Caco-2 (cell line): ENCODE data around the gene CABP7. TPM values are rescaled to one million over a fixed set of nuclear protein-coding genes. Genes with fewer than 3 reads are reported as not detected.

ENCODE experiments used
- BruUV-seq: library from RNA; stranded (reverse); fragments of 400-500 nt; replicated peaks from 2 replicates; lab custom pipeline; 2021; lab: Mats Ljungman, UMichigan
- CTCF ChIA-PET: fragments of 300-600 bp; sonication (Branson Sonifier 250); formaldehyde crosslinking; loops from one replicate; lab custom pipeline; 2022; ENCODE audit warnings: antibody characterized with exemption; lab: Charles Lee
- POLR2A ChIA-PET: fragments of 300-600 bp; sonication (Branson Sonifier 250); formaldehyde crosslinking; loops from one replicate; lab custom pipeline; 2022; ENCODE audit warnings: antibody characterized with exemption; lab: Charles Lee
- DNase-seq, 2 experiments: peaks; one replicate each; pipeline versions ENCODE4 v3.0.0 to v3.0.0-alpha.2; 2020 to 2022
- H3K27me3 ChIP-seq: replicated peaks from 2 replicates; pipeline ENCODE4 v1.6.0; 2011; ENCODE audit warnings: low read length; ENCODE audit not compliant: control insufficient read depth, insufficient read depth
- H3K36me3 ChIP-seq: 2 replicates; pipeline ENCODE4 v1.5.1; 2011; ENCODE audit warnings: low read length; ENCODE audit not compliant: control insufficient read depth, insufficient read depth
- H3K4me1 ChIP-seq: fragments of 250-450 bp; sonication (Bioruptor Pico); 2 replicates; pipeline ENCODE4 v1.5.1; 2020; ENCODE audit warnings: mild to moderate bottlenecking
- H3K4me3 ChIP-seq: 2 replicates; pipeline ENCODE4 v1.5.1; 2011; ENCODE audit warnings: low read depth, mild to moderate bottlenecking, control low read depth, low read length
- H3K9me3 ChIP-seq: fragments of 250-450 bp; sonication (Bioruptor Pico); 2 replicates; pipeline ENCODE4 v1.5.1; 2020; ENCODE audit warnings: mild to moderate bottlenecking, moderate library complexity
- H3K27ac Mint-ChIP-seq: one replicate; pipeline ENCODE4 v1.8.0; 2022; ENCODE audit warnings: mixed read lengths; ENCODE audit not compliant: unreplicated experiment
- H3K27me3 Mint-ChIP-seq: one replicate; pipeline ENCODE4 v1.8.0; 2022; ENCODE audit warnings: mixed read lengths; ENCODE audit not compliant: insufficient read depth, unreplicated experiment
- H3K36me3 Mint-ChIP-seq: one replicate; pipeline ENCODE4 v1.8.0; 2022; ENCODE audit warnings: mild to moderate bottlenecking, mixed read lengths; ENCODE audit not compliant: insufficient read depth, unreplicated experiment
- H3K4me1 Mint-ChIP-seq: one replicate; pipeline ENCODE4 v1.8.0; 2022; ENCODE audit warnings: low read depth, mixed read lengths; ENCODE audit not compliant: unreplicated experiment
- H3K4me3 Mint-ChIP-seq: one replicate; pipeline ENCODE4 v1.8.0; 2022; ENCODE audit warnings: mild to moderate bottlenecking, moderate library complexity, mixed read lengths; ENCODE audit not compliant: unreplicated experiment
- H3K9me3 Mint-ChIP-seq: one replicate; pipeline ENCODE4 v1.8.0; 2022; ENCODE audit warnings: mixed read lengths; ENCODE audit not compliant: unreplicated experiment
- CTCF ChIP-seq, 2 experiments: fragments of 200-600 bp in 1 of 2; IDR thresholded peaks; 1 replicate in 1 of 2; 2 replicates in 1 of 2; pipeline versions ENCODE4 v1.5.1 to v1.8.0; 2011 to 2022; ENCODE audit warnings: antibody characterized with exemption in 1 of 2, control low read depth in 1 of 2, inconsistent platforms in 1 of 2, low read depth in 1 of 2, low read length in 1 of 2, mild to moderate bottlenecking in 1 of 2, moderate library complexity in 1 of 2; ENCODE audit not compliant: insufficient read depth in 1 of 2, severe bottlenecking in 1 of 2, unreplicated experiment in 1 of 2
- intact Hi-C: fragments of 100-400 bp; cut with micrococcal nuclease; formaldehyde crosslinking; loops from one replicate; pipeline ENCODE4 v1.10.0; 2022; ENCODE audit not compliant: unreplicated experiment
- total RNA-seq: library from RNA; stranded (reverse); gene quantifications from 2 replicates; pipeline ENCODE4 v1.2.3, GENCODE V29; 2022

The CABP7 gene
- total RNA-seq, 1 experiment from 2014 or later, result not detected

GRCh38 chr22:29697853-29698598 lies 21.8 kb upstream of the CABP7 start:
- no peaks in the 10 kb centered on the region for H3K27me3 Mint-ChIP-seq
- Histone ChIP-seq H3K9me3 (no peaks in the 10 kb centered on the region), H3K27me3 (no peaks in the 10 kb centered on the region), H3K36me3 (no peaks in the 10 kb centered on the region), H3K4me1 (peaks cover 5% of the 10 kb centered on the region), H3K4me3 (no peak overlapping the region)
- POLR2A ChIA-PET, result no interaction called here
- peaks cover 6% of the 10 kb centered on the region for H3K36me3 Mint-ChIP-seq
- H3K27ac Mint-ChIP-seq, result no peak overlapping the region
- H3K4me3 Mint-ChIP-seq, result no peak overlapping the region
- DNase-seq, result no peak
- intact Hi-C loops, result no loop called here
- TF ChIP-seq CTCF (IDR thresholded peaks at IDR 0.05; ENCODE audit: insufficient read depth in 1 of 2, low read depth in 1 of 2, low read length in 1 of 2, severe bottlenecking in 1 of 2, unreplicated experiment in 1 of 2), result no peak
- H3K9me3 Mint-ChIP-seq, result no peaks in the 10 kb centered on the region
- CTCF ChIA-PET, result interaction anchor here (0.7 kb wide), 2 partner anchors 14 to 76 kb away, joined by 3 to 4 read pairs; no protein-coding TSS in a partner anchor
- H3K4me1 Mint-ChIP-seq, result no peaks in the 10 kb centered on the region
- BruUV-seq, result TSS peak; percentile 23

GRCh38 chr22:29700206-29700899 lies 19.4 kb upstream of the CABP7 start:
- no TSS peak for BruUV-seq
- intact Hi-C loops, result loop anchor here (2.0 to 10.0 kb wide), 2 partner anchors 304 to 388 kb away; no protein-coding TSS in a partner anchor
- H3K27me3 Mint-ChIP-seq, result no peaks in the 10 kb centered on the region
- ChIA-PET CTCF (interaction anchor here (1.0 kb wide), 1 partner anchor 388 kb away, joined by 4 read pairs; no protein-coding TSS in a partner anchor), POLR2A (no interaction called here)
- DNase-seq, result no peak
- no peak overlapping the region for H3K27ac Mint-ChIP-seq
- H3K4me3 Mint-ChIP-seq, result no peak overlapping the region
- H3K9me3 Mint-ChIP-seq, result no peaks in the 10 kb centered on the region
- no peak for TF ChIP-seq CTCF (IDR thresholded peaks at IDR 0.05; ENCODE audit: insufficient read depth in 1 of 2, low read depth in 1 of 2, low read length in 1 of 2, severe bottlenecking in 1 of 2, unreplicated experiment in 1 of 2)
- peaks cover 5% of the 10 kb centered on the region for H3K4me1 ChIP-seq
- H3K27me3 ChIP-seq, result no peaks in the 10 kb centered on the region
- H3K9me3 ChIP-seq, result no peaks in the 10 kb centered on the region
- H3K36me3 ChIP-seq, result no peaks in the 10 kb centered on the region
- H3K4me3 ChIP-seq, result no peak overlapping the region
- no peaks in the 10 kb centered on the region for H3K4me1 Mint-ChIP-seq
- no peaks in the 10 kb centered on the region for H3K36me3 Mint-ChIP-seq

- H3K27me3 Mint-ChIP-seq, result no peaks in the 10 kb centered on the region
- no peaks in the 10 kb centered on the region for H3K4me1 Mint-ChIP-seq
- ChIA-PET CTCF (interaction anchor here (0.6 to 2.2 kb wide), 3 partner anchors 11 to 388 kb away, joined by 4 to 17 read pairs (median 6); no protein-coding TSS in a partner anchor), POLR2A (no interaction called here)
- H3K4me3 Mint-ChIP-seq, result no peak overlapping the region
- DNase-seq, result no peak
- H3K4me3 ChIP-seq, result no peak overlapping the region
- intact Hi-C loops, result loop anchor here (2.0 to 10.0 kb wide), 2 partner anchors 304 to 388 kb away; no protein-coding TSS in a partner anchor
- H3K9me3 Mint-ChIP-seq, result no peaks in the 10 kb centered on the region
- H3K4me1 ChIP-seq, result peaks cover 5% of the 10 kb centered on the region
- no peaks in the 10 kb centered on the region for H3K27me3 ChIP-seq
- no TSS peak for BruUV-seq
- no peaks in the 10 kb centered on the region for H3K36me3 Mint-ChIP-seq
- H3K27ac Mint-ChIP-seq, result no peak overlapping the region
- no peaks in the 10 kb centered on the region for H3K36me3 ChIP-seq
- no peaks in the 10 kb centered on the region for H3K9me3 ChIP-seq
- TF ChIP-seq CTCF (IDR thresholded peaks at IDR 0.05; ENCODE audit: insufficient read depth in 1 of 2, low read depth in 1 of 2, low read length in 1 of 2, severe bottlenecking in 1 of 2, unreplicated experiment in 1 of 2), result no peak
These were observed 19.0 kb upstream of the CABP7 start for GRCh38 chr22:29700900-29701154.
